ENCODE measurements around the gene TNNC1.

Gene TNNC1

DNA sequence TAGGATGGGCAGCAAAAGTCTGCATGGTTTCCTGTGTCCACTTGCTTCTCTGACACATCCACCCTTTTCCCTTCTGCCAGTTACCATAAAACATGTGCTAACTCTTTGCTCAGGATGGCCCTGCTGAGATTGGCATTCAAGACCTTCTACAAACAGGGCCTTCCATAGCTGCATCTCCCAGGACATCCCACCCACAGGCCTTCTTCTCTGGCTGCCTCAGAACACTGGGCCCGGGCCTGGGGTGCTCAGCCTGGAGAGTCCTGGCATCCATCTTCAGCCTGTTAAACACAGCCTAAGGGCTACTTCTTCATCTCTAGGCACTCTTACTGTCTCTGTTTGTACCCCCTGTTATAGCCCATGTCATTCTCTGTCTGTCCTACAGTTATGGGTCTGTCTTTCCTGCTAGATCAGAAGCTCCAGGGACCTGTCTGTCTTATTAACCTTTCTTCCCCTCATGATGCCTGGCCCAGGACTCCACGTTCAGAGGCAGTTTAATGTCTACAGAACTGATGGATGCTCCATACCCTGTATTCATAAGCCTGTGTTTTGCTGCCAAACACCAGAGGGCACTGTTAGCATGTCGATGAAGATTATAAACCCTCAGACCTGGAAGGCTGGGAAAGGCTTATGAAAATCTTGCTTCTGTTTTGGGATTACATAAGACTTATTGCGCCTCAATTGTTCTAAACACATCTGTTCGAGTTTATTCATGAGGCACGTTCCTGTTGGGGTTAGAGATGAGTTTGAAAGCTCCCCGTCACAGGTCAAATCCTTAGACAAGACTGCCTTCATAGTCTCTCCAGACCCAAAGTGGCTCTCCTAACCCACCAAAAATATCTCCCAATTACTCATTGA is 25.5 kb downstream of the TNNC1 start:
- no peak for DNase-seq

DNA sequence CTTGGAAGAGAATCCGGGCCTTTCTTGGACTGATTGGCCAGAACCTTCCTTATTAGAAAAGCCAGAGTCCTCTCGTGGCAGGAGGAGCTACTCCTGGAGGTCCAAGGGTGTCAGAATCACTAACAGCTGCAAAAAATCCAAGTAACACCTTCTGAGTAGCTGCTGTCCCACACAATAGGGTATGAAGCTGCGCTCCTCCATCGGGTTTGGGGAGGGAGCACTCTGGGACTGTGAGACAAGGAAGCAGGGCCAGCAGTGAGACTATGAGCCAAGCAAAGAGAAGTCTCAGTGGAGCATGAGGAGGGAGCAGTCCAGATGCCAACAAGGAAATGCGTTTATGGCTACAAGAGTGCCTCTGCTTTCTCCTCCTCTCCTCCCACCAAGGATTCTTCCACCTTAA is 30.7 kb downstream of the TNNC1 start:
- no peak for DNase-seq

DNA sequence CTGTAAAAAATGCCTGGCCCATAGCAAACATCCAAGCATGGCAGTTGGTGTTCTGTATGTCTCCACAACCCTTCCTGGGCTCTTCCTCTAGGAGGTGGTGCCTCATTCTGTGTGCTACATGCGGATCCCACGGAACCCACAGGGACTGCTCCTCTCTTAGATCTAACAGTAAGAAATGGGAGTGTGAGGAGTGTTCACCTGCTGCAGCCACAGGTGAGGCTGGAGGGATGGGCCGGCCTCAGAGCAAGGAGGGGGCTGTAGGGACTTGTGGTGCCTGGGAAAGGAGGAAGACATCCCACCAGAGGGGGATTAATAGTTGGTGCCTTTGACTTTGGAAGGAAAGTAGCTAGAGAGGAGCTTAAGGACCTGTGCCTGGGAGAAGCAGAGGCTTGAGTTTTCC is 31.2 kb downstream of the TNNC1 start:
- DNase-seq = no peak

DNA sequence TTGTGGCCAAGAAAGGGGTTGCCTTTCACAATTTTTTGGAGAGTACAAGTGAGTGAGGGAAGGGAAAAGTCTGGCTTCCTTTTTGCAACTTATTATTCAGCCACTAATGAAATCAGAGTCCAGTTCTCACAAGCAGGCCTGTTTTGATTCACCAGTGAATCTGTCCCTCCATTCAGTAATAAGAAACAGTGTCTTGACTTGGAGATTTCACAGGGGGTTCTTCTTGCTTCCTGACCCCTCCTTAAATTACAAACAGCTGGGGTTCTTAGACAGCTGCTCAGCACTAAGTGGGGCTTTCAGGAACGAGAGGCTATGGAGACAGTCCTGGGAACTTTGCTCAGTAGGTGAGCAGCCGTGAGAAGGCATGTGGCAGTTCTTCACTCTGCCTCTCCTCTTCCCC is 33.5 kb downstream of the TNNC1 start:
- DNase-seq = no peak

DNA sequence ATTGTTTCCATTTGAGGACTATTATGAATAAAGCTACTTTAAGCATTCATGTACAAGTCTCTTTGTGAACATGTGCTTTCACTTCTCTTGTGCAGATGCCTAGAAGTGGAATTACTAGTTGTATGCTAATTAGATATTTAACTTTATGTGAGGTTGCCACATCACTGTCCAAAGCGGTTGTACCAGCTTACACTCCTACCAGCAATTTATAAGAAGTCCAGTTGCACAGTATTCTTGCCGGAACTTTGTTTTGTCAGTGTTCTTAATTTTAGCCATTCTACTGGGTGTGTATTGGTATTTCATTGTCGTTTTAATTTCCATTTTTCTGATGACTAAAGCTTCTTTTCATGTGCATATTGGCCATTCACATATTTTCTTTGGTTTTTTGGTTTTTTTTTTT is 38.0 kb downstream of the TNNC1 start:
- no peak for DNase-seq

DNA sequence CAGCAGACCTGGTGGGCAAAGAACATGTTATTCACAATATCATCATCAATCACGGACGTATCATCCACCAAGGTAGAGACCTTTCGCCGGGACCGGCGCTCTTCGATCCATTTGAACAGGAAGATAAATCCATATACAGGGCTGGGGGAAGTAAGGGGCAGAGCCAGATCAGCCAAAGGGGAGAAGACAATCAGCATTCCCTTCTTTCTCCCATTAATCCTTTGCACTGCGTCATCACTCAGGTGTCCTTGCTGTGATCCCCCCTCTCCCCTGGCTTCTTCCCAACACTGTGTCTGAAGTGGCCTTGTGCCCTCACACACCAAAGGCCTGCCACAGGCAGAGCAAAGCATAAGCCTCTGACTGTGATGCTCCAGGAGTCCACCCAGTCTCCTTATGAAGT is 45.4 kb downstream of the TNNC1 start:
- no peak for DNase-seq

DNA sequence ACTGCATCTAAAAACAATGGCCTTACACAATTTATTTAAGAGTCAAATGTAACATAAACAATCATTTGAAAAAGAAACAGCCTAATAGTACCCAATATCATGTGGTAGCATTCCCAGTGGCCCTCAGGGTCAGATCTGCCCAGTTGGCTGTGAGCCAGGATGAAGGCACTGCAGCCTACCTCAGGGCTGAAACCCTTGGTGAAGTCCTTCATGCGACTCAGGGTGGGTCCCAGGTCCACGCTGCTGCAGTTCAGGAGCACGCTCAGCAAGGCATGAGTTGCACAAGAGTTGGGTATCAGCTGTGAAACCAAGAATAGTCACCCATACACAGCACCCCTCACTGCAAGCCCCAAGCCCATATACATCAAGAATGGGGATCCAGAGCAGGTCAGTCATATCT is 46.1 kb downstream of the TNNC1 start:
- DNase-seq = no peak

DNA sequence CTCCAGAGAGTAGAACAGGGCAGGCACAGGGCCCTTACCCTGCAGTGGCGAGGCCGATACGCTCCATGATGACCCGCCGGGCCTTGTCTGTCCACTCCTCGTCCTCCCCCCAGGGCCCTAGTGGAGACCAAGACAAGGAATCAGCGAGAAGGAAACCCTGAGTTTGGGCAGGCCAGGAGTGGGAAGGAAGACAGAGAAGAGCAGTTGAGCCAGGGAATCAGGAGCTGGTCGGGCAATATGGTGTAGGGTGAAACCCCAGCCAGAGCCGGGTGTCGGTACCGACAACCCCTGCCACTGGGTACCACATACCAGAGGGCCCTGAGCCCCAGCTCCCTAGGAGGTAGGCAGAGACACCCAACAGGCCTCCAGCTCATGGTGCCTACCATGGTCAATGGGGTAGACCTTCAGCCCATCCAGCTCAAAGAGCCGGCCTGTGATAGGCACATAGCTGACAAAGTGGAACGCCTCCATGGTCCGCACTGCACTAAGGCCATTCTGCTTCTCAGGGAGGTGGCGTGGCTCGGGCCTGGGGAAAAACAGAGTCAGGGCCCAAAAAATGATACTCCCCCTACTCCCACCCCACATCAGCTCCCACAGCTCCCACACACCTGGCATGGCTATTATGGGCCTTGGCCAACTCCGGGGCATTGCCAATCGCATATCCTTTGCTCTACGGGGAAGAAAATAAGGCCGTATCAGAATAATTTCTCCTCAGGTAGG is 46.9 kb downstream of the TNNC1 start:
- no peak for DNase-seq

DNA sequence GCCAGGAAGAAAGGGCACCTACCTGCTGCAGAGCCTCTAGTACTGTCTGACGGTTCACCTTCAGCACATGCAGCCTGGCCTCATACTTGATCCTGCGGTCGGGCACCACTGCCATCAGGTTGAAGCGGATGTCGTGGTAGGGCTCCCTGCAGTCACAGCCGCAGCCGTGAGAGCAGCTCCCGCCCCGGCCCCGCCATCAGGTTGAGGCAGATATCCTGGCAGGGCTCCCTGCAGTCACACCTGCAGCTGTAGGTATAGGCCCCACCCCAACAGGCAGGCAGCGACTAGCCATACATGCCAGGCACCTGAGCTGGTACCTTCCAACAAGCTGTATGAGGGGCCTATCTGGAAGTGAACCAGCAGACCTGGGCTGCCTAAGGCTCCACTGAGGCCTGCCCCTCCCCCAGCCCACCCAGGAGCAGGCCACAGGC is 47.6 kb downstream of the TNNC1 start:
- no peak for DNase-seq

DNA sequence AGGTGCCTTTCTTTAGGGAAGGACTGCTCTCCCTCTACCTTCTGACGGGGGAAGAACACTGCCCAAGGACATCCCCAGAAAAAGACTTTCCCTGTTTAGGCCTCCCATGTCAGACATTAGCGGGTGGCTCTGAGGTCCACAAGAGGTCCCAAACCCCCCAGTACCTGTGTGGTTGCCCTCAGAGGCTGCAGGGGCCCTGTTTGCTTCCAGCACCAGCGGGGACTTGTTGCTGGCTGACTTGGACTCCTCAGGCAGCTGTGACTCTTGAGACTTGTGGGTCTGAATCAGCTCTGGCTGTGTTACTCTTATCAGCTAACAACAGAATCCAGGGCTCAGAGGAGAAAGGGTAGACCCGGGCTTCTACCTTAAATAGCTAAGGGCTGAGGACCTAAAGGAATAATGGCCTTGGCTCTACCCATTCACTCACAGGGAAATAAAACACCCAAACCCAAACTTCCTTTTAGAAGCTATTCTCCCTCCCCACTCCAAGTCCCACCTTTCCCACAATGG is 48.2 kb downstream of the TNNC1 start:
- no peak for DNase-seq

DNA sequence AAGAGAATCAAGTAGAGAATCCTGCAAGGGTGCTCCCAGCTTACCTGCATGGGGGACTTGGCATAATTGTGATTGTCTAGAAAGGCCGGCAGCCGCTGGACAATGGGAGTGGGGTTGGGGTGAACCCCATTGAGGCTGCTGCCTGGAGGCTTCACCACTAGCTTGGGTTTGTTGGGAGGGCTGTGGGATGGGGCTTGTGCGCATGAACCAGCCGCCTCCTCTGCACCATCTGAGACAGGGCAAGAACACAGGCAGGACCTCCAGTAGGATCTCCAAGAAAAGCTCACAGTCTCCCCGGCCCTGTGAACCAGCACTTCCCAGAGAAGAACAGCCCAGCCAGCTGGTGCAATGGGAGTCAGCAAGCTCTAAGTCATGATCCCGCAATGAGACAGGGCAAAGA is 48.8 kb downstream of the TNNC1 start:
- DNase-seq = no peak

DNA sequence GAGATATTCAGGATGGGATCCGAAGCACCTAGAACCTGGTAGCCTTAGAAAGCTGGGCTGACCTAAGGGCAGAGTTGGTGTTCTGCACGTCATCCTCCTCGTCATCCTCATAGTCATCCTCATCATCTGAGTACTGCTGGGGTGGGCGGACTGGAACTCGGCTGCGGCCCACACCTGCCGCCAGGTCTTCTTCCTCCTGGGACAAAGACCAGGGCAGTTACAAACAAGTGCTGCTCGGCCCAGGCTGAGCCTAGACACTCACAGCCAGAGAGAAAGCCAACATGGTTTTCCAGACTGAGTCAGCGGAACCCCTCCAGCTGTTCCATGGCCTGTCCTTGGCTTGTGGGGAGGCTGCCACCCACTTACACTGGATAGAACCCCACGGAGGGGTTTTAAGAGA is 49.5 kb downstream of the TNNC1 start:
- DNase-seq = no peak

DNA sequence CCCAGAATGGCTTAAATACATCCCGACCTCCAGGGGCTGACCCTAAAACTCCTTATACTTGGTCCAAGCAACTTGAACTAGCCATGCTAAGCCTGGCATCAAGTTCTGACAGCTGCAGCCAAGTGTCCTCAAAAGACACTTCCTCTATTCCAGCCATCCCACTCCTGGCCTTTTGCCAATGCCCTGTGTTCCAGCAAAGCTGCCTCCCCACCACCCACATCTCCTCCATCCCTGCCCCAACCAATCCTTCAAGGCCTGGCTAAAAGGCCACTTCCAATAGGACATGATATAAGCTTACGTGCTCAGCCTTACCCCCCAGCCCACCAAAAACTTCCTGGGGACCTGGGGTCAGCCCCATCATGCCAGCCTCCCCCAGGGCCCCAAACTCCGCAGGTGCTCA is 49.9 kb downstream of the TNNC1 start:
- DNase-seq = no peak

DNA sequence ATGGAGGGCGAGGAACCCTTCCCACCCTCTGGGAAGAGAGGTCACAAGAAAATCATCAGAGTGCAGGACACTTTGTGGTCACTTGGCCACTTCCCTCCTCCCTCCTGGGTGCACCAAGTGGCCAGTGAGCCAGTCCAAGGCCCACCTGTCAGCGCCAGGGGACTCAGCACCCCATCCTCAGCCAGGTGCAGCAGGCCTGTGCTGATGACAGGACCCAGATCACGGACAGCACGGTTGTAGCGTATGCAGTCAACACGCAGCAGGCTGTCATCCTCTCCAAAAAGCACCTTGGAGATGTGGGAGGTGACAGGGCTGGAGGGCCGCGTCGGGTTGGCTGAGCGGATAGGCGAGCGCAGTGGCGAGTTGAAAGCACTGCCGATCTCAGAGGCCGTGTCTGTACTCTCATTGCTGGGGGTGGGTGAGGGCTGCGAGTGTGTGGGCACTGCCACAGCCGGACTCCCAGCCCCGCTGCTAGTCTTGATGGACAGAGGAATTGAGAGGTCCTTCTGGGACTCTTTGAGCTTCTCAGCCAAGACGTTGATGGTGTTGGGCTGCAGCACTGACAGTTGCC is 50.5 kb downstream of the TNNC1 start:
- no peak for DNase-seq

DNA sequence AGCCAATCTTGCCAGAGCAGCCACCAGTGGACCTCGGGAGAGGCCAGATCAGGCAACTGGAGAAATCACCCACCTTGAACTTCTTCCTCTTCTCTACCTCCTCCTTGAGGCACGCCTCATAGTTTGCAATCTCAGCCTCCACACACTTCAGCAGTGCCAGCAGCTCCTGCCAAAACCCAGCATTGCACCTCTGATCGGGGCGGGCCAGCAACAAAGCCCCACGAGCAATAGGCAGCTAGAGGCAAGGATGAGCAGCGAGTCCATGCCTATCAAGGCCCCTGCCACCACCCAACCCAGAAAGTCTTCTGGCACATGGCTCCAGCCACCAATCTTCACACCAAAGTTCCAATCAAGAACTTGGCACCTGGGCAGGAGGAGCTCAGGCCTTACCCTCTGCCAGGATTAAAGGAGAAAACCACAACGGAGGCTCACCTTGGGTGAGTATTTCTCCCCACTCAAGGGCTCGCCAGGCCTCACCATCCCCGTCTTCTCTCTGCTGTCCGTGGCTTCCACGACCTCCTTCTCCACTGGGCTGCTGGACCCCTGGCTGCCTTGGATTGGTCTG is 51.1 kb downstream of the TNNC1 start:
- DNase-seq = no peak

DNA sequence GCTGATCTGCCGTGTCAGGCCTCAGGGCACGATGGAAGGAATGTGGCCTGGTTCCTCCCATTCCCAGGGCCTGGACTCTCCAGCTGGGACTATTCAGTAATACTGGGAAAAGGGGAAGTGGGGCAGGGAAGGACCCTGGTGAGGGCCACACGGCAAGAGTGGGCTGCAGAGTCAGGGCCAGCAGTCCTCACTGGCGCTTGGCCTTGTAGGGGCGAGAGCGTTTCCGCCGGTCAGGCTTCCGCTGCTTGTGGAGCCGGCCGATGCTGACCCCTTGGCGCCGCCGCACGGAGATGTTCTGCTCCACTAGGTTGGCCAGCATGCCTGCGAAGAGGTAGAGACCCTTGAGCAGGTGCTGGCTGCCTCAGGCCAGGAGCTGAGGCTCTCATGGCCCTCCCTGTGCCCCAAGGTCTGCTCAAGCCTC is 51.7 kb downstream of the TNNC1 start:
- no peak for DNase-seq

DNA sequence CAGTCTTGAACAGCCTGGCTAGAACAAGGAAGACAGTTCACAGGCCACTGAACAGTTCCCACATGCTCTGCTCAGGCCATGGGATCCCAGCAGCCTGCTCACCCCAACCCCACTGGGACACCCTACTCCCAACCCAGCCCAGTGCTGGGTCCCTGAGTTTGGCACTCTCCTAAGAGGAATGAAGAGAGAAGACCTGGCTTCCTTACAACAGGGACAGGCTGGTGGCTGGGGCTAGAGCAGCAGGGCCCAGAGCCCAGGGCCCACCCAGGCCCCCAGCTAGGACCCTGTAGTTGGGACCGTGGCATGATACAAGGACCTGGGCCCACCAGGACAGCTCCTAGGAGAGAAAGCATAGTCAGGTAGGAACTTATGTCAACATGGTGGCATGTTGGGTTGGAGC is 52.3 kb downstream of the TNNC1 start:
- no peak for DNase-seq

All from activated gamma-delta T cell treated with Interleukin-2 at 50 U/mL for 16 hours (primary cell).